Stomach (tissue), 4 donors: ENCODE data around the gene CALHM2.

ENCODE experiments used
- CTCF ChIP-seq, 7 experiments: fragments of 450-650 bp in 4 of 7; fragments of 200-600 bp in 3 of 7; sonication (generic) in 3 of 7; IDR thresholded peaks; one replicate each; pipeline ENCODE4 v1.5.1; 2016 to 2019; ENCODE audit warnings: antibody characterized with exemption in 7 of 7, control low read depth in 2 of 7, mild to moderate bottlenecking in 1 of 7
- EP300 ChIP-seq: sonication (generic); formaldehyde crosslinking; IDR thresholded peaks from one replicate; pipeline ENCODE4 v1.6.1; 2017; ENCODE audit warnings: antibody characterized with exemption
- POLR2A ChIP-seq, 4 donors: fragments of 450-650 bp; IDR thresholded peaks; one replicate each; pipeline ENCODE4 v1.6.1; 2016; ENCODE audit warnings: antibody characterized with exemption in 4 of 4, control low read depth in 2 of 4, mild to moderate bottlenecking in 1 of 4, moderate library complexity in 1 of 4

- no peak for TF ChIP-seq POLR2A (IDR thresholded peaks at IDR 0.05)
- no peak for TF ChIP-seq CTCF (IDR thresholded peaks at IDR 0.05)
- no peak for TF ChIP-seq EP300
Observed at GRCh38 chr10:103447187-103447586, 5.0 kb downstream of the CALHM2 start.
